HUDEP-2 (cell line): ENCODE measurements around the gene ZCWPW2.

Source experiments
- DNase-seq, 76 experiments: peaks; one replicate each; lab custom pipeline; 2025; ENCODE audit not compliant: unreplicated experiment in 76 of 76; lab: John Stamatoyannopoulos, UW

The ZCWPW2 gene

GRCh38 chr3:28349469-28350000 lies 1.0 kb downstream of the ZCWPW2 start:
- peak in 1 of 76 experiments; percentile 34 for DNase-seq

DNA sequence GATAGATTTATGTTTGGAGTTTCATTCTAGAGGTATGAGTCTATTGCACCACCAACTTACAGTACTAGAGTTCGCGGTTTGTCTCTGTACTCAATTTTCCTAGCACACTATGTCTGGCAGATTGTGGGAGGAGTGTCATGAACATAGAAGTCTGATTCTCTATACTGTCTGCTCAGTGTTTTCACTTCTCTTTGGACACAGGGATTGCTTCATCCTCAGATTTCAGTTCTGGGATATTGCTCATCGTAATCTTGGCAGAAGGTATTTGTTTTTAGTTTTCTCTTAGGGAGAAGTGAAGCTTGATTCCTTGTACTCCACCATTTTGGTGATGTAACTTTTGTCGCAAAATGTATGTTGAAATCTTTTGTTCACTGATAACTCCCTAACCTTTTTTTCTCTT lies 27.9 kb downstream of the ZCWPW2 start:
- no peak for DNase-seq

DNA sequence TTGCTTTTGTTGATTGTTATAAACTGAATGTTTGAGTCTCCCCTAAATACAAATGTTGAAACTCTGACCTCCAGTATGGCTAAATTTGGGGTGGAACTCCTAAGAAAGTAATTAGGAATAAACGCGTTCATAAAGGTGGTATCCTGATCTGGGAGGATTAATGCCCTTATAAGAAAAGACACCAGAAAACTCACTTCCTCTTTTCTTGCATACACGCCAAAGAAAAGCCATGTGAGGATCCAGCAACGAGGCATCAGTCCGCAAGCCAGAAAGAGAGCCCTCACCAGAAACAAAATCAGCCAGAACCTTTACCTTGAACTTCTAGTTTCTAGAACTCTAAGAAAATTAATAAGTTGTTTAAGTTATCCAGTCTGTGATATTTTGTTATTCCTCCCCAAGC lies 37.5 kb downstream of the ZCWPW2 start:
- DNase-seq: no peak

DNA sequence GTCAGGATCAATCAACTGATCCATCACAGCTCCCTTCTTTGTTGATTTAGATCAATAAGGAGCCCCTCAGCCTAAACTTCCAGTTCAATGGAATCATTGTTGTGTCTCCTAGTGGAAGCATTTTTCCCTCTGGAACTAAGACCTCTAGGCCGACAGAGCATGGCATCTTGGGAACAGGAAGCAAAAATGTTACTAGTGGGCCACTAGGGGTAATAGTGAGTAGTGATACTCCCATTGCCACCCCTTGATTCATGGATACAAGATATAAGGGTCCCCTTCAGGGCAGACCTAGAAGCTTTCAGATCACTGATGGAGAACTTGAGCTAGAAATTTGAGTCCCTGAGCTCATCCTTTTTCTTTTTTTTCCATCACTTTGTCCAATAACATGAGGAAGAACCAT lies 40.5 kb downstream of the ZCWPW2 start:
- DNase-seq: no peak

- no peak for DNase-seq
These were observed 50.7 kb downstream of the ZCWPW2 start for GRCh38 chr3:28399206-28399605.

DNA sequence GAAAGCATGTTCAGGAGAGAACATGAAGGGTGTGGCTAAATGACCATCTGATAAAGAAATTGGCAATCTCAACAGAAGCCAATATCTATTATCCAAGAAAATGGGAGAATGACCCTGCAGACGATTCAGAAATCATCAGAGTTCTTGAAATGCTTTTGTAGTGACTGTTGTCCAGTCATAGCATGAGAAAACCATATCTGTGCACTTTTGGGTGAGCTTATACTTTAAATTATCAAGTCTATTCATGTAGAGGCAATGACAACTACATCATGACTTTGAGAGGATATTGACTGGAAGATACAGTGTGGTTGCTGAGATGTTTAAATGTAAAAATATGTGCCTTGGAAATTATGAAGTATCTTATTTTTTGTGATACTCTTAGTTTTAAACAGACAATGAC lies 57.7 kb downstream of the ZCWPW2 start:
- DNase-seq: no peak

GRCh38 chr3:28449398-28449797 lies 100.9 kb downstream of the ZCWPW2 start:
- no peak for DNase-seq

DNA sequence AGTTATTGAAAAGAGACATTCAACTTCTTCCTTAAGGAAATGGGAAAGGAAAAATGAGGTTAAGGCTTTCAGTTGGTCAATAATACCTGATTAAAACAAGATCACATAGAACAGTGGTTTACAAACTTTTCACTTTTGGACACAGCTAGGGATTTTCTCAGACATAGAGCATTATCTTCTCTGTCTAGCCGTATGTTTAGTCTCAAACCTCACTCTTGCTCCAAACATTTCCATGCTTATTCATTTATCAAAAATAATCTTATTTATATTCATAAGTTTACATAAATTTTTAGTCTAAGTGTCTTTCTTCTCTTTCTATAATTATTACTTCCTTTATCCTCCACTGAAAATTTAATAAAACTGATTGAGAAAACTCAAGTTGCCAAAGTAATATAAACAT lies 114.3 kb downstream of the ZCWPW2 start:
- DNase-seq: no peak

- DNase-seq: no peak
These were observed 118.9 kb downstream of the ZCWPW2 start for GRCh38 chr3:28467414-28467813.

DNA sequence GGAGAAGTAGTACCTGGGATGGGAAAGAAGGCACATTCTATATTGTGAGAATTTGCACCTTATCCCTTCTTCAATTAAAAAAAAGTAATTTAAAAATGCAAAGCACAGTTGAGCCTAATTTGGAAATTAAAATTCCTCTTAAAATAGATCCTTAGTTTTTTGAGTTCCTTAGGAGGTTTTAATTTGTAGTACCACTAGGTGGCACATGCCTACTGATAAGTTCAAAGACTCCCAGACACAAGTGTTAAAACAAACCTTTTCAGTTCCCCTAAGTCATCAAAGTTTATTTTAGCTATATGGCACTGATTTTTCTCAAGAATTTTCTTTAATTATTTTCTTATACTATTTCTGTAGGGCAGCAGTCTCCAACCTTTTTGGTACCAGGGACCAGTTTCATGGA lies 127.7 kb downstream of the ZCWPW2 start:
- peak in 5 of 76 experiments; percentile 1 to 18 (median 3) for DNase-seq

GRCh38 chr3:28476764-28477163 lies 128.2 kb downstream of the ZCWPW2 start:
- no peak for DNase-seq

DNA sequence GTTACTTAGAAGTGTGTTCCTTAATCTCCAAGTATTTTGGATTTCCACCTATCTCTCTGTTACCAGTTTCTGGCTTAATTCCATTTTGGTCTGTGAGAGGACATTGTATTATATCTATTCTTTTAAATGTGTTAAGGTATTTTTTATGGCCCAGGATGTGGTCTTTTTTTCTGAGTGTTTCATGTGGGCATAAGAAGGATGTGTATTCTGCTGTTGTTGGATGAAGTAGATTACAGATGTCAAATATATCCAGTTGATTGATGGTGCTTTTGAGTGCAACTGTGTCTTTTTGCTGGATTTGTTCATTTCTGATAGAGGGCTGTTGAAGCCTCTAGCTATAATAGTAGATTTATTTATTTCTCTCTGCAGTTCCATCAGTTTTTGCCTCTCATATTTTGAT lies 136.6 kb downstream of the ZCWPW2 start:
- no peak for DNase-seq

- DNase-seq: no peak
These were observed 146.8 kb downstream of the ZCWPW2 start for GRCh38 chr3:28495301-28495700.

GRCh38 chr3:28502397-28502937 lies 153.9 kb downstream of the ZCWPW2 start:
- DNase-seq: no peak

GRCh38 chr3:28504976-28505375 lies 156.5 kb downstream of the ZCWPW2 start:
- no peak for DNase-seq

GRCh38 chr3:28521663-28522062 lies 173.1 kb downstream of the ZCWPW2 start:
- DNase-seq: no peak

- DNase-seq: no peak
These were observed 193.8 kb downstream of the ZCWPW2 start for GRCh38 chr3:28542351-28542750.

DNA sequence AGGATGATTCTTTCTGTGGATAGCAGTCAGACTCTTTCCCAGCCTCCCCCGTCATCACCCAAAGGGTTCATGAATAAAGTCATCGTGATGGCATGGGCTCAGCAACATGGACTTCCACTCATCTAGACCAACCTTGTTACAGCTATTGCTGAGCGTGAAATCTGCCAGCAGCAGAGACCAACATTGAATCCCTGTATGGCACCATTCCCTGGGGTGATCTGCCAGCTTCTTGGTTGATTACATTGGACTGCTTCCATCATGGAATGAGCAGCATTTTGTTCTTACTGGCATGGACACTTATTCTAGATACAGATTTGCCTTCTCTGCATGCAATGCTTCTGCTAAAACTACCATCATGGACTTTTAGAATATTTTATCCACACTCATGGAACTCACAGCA lies 195.7 kb downstream of the ZCWPW2 start:
- no peak for DNase-seq

DNA sequence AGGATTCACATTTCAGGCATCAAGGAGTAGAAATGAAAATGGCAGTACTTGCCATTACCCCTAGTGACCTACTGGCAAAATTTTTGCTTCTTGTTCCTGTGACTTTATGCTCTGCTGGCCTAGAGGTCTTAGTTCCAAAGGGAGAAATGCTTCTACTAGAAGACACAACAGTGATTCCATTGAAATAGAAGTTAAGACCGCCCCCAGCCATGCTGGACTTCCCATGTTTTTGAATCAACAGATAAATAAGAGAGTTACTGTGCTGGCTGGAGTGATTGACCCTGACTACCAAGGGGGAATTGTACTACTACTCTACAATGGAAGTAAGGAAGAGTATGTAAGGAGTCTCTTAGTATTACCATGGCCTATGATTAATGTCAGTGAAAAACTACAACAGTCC lies 196.3 kb downstream of the ZCWPW2 start:
- no peak for DNase-seq

- DNase-seq: no peak
These were observed 199.2 kb downstream of the ZCWPW2 start for GRCh38 chr3:28547677-28548076.

DNA sequence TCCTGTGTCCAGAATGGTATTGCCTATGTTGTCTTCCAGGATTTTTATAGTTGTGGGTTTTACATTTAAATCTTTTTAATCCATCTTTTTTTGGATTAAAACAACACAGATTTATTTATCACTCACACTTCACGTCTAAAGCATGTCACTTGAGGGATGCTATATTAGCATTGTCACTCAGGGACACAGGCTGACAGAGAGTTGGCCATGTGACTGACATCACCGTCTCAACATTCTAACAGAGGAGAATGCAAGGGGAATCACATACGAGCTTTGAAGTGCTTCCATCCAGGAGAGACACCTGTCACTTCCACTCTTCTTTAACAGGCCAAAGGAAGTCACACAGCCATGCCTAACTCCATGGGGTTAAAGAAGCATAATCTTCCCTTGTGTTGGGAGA lies 204.7 kb downstream of the ZCWPW2 start:
- no peak for DNase-seq

GRCh38 chr3:28556195-28556594 lies 207.7 kb downstream of the ZCWPW2 start:
- no peak for DNase-seq

DNA sequence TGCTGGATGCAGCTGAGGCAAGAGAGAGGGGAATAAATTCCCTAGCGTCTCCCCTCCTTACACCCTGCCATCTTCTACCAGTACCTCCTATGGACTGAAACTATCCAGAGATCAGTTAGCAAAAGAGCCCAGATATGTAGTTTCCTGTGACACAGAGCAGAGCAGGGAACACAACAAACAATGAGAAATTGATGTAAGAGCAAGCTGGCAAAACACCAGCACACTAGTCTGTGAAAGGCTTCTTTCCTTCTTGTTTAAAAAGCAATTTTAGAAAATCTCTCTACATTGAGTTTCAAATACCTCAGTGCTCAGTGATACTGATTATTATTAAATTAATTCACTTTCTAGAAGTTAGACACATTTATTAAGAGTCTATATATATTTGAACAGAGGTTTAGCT lies 215.7 kb downstream of the ZCWPW2 start:
- DNase-seq: no peak
